Stimulated activated CD8-positive, alpha-beta memory T cell treated with anti-CD3 and anti-CD28 coated beads, Interleukin-7, amount 100 ng/mL, for 24 hours (primary cell): ENCODE data around the gene RPS6KA2.

Experiments
- DNase-seq: peaks from one replicate; pipeline ENCODE4 v3.0.0-alpha.2; 2020; ENCODE audit warnings: low read depth

The RPS6KA2 gene

DNA sequence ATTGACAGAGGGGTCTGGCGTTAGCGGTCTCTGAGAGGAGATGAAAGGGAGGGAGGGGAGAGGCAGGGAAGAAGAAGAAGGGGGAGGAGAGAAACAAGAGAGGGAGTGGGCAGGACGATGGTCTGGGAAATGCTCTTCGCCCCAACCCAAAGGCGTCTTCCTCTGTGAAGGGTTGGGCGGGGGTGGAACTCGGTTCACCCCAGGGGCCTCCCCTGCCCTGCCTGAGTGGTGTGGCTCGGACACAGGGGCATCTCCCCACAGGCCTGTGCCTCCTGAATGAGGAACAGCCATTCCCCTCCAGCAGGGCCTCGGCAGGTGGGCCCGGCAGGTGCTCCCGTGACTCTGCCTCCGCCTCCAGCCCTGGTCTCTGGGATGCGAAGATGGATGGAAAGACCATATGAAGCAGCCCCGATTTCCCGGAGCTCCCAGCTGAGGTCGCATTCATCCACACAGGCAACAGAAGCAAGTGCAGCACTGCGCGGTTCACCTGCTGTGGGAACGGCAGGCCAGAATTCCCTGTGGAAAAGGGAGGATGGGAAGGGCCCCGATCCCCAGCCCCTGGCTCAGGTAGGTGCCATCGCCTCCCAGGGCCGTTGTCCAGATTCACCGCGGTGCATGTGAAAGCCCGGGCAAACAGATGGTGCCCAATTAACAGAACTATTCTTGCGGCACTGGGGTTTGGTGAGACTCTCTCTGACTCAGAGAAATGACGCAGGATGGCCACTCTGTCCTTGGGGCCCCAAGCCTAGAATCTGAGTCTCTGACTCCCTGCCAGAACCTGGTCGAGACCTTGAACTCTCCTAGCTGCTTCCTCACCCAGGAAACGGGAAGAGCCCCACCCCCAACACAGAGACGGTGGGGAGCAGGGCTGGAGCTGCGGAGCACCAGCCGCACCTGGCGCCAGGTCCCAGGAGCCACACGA lies 29.4 kb upstream of the RPS6KA2 start:
- DNase-seq: no peak

DNA sequence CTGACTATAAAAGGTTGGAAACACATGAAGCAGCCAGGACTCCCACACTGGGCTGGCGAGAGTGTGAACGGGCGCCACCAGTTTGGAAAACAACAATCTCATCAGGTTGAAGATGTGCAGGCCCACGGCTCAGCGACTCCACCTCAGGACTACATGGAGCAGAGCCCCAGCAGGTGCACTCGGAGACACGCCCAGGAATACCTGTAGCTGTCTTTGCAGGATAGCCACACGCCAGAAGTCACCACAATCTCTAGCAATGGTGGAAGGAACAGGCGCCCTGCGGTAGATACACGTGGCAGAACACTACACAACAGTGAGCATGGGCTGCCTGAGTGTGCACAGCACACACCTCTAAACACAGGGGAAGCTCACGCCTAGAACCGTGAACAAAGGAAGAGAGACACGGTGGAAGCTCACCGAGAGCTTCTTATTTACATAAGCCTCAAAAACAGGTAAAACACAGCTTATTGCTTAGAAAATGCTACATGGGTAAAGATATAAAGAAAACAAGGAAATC lies 28.7 kb upstream of the RPS6KA2 start:
- DNase-seq: no peak

DNA sequence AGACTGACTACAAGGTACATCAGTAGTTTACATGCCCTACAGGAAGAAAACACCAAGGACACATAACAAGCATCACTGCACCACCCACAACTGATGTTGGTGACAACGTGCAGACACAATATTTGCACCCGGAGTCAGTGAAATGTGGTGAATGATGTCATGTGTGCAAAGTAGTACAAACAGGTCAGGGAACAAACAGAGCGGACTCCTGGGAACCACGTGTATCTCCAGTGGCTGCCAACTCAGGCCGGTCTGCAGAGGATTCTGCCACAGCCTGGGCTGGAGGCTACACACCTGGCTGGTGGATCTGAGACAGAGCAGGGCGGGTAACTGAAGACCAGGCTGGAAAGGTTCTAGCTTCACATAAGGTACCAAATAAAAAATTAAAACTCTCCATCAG lies 28.2 kb upstream of the RPS6KA2 start:
- no peak for DNase-seq

DNA sequence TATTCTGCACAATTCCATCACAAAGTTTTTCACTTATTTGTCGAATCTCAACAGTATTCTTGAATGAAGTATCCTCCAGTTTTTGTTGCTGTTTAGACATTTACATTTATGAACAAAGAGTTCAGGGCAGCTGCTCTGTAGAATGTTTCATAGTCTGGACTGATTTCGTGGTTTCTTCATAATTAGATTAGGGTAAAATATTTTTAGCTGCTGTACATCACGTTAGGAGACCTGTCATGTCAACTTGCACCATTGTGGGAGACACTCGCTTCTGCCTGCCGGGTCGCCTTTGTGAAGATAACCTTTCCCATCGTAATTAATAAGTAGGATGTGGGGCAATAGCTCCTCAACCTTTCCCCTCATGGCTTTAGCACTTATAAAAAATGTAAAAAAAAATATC lies 27.5 kb upstream of the RPS6KA2 start:
- no peak for DNase-seq

DNA sequence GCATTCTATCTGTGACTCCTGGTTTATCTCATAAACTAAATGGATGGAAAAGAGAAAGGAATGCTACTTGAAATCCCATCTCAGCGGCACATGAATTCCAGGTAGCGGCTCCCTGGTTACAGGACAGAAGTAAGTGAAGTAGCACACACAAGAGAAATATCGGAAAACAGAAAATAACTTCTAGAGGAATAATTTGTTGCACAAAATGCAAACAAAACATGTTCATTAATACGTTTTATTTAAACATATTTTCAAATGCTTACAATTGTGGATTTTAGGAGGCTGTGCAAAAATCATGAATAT lies 26.5 kb upstream of the RPS6KA2 start:
- DNase-seq: no peak

DNA sequence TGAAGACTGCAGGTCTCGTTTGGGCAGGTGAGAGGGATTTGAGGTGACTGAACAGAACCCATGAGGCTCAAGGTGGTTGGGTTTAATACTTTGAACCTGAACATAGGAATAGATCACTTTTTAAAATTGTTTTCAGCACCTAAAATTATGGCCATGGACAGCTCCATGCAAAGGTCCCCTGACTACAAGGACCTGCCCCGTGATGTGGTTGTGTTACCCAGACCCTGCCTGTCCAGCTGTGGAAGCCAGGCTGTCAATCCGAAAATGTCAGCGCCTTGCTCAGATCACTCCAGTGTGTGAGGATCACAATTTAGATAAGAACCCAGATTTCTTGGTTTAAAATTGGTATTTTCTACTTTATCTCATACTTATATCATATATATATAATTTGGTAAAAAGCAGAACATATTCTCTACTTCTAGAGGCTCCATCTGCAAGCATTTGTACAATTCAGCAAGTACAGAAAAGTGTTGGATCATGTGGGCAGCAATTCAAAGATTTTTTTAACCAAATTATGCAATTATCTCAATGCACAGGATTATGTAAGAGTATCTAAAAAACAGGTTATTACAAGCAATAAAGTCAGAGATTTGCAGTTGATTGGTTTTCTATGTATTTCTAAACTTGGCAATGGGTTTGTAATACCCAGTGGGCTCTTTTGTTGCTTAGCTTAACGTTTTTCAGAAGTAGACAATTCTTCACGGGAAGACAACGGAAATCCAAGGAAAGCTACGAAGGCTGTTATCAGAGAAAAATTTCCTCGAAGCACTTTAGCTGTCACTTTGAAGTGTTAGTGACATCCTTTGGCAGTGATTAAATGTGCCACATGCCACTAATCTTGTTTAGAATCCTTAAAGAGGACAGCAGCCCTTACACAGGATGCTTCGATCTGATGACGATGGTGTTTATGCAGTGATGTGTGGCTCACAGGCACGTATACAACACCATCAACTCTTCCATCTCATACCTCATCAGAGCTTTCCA lies 24.1 kb upstream of the RPS6KA2 start:
- no peak for DNase-seq

DNA sequence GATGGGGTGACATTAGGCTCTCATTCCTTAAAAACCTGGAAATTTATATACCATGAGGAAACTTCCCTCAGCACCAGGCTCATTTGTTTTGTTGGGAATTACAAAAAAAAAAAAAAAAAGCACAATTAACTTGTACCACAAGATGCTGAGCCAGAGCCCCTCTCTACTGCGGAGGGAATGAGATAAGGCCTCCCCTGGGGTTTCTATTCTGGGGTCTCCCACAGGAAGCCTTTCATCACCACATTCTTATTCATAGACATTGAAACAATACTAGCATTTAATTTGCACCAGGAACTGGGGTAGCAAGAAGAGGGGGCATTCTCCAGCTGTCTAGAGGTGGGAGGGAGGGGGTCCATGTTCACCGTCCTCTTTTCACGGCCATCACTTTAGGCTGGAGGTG lies 23.0 kb upstream of the RPS6KA2 start:
- DNase-seq: no peak

DNA sequence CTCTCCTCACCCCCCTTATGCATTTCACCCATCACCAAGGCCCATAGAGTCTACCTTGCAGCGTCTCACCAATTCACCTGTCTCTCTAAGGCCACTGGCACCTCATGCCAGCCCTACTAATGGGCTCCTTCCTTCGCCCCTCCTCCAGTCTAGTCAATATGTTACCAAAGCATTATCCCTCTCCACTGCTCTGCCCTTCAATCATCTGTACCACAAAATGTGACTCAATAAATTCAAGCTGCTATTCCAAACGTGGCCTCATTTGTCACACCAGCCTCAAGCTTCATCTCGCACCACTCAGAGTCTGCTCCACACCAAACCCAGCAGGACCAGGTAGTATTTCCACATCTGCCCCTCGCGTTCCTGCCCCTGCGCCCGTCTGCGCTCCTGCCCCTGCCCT lies 21.8 kb upstream of the RPS6KA2 start:
- DNase-seq: no peak

DNA sequence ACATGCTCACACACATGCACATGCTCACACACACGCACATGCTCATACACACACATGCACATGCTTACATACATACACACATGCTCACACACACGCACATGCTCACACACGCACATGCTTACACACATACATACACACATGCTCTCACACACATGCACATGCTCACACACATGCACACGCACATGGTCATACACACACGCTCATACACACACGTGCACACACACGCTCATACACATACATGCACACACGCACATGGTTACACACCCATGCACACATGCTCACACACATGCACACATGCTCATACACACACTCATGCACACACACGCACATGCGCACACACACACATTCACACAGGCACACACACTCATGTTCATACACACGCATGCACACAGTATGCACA lies 20.8 kb upstream of the RPS6KA2 start:
- DNase-seq: no peak

DNA sequence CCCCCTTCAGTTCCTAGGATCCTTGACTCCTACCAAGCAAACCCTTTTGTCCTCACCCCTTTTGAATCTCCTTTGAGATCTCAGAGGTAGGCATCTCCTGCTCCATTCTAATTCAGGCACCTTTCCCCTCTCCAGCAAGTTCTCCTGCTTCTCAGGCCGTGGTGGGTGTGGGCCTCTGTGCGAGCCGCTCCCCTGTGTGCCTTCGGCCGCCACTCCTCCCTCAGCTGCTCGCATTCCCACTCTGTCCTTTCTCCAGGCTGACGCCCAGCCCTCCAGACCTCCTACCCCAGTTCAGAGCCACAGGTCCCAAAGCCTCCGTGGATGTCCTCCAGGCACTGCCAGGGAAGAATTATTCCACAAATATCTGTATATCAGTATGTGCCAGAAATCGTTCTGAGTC lies 19.7 kb upstream of the RPS6KA2 start:
- no peak for DNase-seq

DNA sequence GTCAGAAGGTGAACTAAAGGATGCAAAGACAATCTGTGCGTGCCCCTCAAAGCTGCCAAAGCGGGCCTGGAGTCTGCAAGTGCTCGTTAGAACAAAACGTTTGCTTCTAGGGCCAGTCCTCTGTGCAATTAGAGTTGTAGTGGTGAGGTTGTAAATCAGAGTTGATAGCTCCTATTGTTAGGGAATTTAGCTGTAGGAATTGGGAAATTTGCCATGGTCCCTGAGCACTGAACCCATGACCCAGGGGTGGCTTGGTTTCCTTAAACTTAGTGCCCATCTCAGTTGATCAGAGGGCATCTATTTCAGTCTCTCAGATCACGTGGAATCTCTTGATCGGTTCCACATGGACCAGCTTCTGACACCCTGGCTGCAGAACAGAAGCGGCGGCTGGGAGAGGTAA lies 18.8 kb upstream of the RPS6KA2 start:
- DNase-seq: no peak

DNA sequence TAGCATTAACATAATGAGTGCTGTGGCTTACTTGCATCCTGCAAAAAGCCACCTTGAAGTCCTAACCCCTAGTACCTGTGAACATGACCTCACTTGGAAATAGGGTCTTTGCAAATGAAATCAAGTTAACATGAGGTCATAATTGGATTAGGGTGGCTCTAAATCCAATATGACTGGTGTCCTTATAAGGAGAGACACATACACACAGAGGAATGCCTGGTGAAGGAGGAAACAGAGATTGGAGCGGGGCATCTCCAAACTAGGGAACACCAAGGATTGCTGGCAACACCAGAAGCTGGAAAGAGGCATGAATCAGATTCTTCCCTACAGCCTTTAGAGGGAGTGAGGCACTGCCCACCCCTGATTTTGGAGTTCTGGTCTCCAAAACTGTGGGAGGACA lies 17.6 kb upstream of the RPS6KA2 start:
- DNase-seq: no peak

DNA sequence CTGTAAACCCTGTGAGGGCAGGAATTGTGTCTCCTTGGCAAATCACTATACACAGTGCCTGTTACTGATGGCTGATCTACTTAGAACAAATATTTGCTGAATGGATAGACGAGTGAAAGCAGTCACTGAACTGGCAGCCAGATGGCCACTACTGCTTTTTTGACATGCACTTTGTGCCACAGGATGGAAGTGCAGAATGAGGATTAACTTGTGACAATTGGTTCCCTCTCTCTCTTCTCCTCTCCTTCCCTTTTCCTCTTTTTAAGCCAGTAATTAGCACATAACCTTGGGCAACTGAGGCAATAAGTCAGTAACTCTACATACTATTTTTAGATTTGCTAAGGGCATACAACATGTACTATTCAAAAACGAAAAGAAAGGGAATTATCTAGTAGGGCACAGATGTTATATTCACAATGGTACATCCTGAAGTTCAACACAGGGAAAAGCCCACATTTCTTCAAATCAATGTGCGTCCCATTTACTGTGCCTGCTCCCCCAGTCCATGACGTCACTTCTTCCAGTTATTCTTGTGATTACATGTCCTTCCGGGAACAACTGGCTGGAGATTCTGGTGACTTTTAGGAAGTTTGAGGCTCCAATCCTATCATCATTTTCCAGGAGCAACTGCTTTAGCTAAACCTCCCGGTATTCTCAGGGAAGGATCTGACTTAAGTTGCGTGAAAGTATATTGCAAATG lies 17.0 kb upstream of the RPS6KA2 start:
- no peak for DNase-seq

DNA sequence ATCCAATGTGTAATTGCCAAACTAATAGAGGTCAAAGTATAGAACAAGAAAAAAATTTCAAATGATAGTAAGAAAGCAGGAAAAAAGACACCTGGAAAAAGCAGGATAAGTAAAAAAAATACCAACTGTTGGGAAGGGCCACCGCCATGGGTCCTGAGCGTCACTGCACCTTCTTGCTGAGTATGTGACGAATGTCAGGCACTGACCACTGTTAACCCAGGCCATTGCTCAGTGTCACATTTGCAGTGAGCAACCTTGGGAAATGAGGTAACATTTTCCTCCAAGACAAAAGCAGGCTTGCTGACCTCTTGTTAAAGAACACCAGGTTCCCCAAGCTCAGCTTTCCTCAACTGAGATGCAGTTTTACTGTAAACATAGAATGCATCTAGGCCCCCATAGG lies 15.6 kb upstream of the RPS6KA2 start:
- DNase-seq: no peak

DNA sequence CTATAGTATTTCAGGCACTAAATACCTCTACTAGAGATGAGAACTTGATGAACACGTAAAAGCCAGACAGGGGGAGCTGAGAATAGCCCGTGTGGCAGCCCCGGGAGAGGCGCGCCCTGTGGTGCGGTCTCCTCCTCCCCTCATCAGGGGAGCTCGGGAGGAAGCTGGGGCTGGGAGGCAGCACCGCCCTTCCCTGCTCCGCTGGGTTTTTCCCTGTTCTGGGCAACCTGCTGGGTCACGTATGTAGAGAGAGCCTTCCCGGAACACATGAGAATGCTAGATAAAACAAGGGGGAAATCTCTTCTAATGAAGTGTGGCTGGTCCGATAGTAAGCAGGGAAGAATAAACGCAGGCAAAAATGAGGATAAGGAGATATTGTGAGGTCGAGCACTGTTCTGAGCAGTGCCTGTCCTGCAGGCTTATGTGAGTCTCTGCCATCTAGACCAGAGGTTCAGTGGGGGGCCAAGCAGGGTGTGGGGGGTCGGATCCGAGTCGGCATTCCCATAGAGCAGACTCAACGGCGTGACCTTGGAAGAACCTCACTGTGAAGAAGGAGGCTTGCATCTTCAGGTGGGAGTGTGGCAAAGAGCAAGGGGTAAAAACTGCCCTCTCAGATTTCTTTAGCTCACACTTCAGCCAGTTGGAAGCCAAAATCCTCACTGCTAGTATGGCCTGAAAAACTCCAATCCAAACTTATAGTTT lies 13.4 kb upstream of the RPS6KA2 start:
- DNase-seq: no peak

DNA sequence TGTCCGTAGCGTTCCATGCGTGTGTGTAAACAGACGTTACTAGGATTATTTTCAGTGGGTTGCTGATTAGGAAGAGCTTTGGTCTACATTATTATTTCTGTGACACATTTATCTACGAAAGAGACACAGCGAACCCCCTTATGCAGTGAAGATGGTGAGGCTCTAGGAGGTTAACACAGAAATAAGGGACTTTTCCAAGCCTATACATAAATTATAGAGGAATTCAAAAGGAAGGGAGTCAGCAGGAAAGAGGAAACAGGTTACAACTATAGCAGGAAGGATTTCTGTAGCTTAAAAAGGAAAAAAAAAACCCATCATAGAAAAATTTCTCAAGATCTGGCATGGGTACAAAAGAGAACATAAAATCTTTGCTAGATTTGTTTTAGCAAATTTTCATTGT lies 12.9 kb upstream of the RPS6KA2 start:
- no peak for DNase-seq

DNA sequence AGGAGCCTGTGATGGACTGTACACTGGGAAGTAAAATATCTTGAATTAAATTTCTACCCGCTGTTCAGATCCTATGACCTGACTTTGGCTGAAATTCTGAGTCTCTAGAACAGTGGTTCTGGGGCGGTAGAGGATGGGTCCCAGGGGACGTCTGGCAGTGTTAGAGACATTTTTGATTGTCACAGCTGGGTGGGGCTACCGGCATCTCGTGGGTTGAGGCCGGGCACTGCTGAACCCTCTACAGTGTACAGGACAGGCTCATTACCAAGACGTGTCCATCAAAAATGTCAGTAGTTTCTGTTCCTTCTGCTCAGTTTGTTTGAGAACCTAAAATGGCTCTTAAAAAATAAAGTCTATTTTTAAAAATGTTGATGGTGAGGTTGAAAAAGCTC lies 11.5 kb upstream of the RPS6KA2 start:
- no peak for DNase-seq

DNA sequence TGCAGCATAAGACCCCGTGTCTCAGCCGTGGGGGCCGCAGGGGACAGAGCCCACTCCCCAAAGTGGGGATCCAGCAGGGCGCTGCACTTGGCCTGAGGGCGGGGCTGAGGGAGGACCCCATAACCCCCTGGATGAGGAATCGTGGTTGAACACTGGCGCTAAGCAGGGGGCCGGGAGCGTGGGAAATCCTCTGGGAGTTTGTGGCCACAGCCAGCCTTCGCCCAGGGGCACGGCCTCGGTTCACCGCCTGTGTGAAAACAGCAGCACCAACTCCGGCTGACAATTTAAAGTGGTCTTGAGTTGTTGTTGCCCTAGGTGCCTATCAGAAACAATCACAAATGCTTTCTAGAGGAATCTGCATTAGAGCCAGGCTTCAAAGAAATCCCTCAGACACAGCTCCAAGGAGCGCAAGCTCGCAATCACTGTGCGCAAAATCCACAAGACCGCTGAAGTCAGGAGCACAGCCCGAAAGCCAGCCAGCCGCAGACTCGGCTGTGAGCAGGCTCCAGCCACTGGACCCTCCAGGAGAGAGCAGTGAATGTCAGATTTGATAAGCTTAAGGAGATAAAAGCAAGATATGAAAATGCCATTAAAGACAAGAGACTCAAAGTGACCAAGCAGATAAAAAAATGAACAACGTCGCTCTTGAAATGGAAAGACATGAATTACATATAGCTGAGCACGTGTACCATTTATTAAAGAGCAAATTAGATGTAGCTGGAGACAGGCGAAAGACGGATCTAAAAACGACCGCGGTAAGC lies 10.9 kb upstream of the RPS6KA2 start:
- no peak for DNase-seq

DNA sequence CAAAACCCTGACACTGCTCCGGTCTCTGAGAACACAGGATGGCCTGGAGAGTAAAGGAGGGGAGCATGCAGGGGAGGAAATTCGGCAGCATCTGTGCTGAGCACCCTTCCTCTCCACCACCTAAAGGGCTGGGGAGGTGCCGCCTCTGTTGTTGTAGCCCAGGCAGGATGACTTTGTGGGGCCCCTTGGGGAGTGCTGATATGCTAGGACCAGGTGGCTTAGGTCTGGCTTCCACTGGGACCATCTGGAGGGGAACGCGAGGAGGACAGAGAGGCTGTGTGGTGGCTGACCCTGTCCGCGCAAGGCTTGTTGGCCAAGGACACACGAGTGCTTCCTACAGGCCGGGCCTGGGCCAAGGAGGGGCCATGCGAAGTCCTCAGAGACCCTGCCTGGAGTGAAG lies 9.9 kb upstream of the RPS6KA2 start:
- no peak for DNase-seq

DNA sequence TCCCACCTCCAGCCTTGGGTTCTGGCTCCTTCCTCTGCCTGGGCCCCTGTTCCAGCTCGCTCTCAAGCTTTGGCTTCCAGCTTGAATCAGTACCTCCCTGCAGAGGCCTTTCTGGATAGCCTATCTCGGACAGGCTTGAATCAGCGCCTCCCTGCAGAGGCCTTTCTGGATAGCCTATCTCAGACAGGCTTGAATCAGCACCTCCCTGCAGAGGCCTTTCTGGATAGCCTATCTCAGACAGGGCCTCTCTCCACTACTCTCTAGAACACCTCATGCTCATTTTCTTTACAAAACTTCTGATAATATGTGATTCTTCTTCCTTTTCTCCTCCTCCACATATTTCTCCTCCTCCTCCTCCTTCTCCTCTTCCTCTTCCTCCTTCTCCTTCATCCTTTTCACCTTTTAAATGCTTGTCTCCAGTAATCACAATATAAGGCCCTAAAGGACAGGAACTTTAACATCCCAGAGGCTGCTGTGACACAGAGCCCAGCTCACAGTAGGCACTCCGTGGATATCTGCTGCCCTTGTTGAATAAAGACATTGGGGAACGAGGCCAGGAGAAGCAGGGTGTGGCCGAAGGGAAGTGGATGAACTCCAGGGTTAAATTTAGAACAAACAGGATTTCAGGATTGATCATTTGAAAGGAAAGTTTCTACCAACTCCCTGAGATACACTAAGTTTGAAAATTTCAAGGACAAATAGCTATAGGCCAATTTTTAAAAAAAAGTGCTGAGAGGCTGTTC lies 9.3 kb upstream of the RPS6KA2 start:
- no peak for DNase-seq
